HCT116 (cell line): ENCODE measurements around the gene NBDY. TPM values are rescaled to one million over a fixed set of nuclear protein-coding genes. Genes with fewer than 3 reads are reported as not detected.

ENCODE experiments used
- ATAC-seq: fragments of 200-7000 bp; cut with Tn5 transposase; 2 replicates; pipeline ENCODE4 v1.9.1; 2020; ENCODE audit warnings: mild to moderate bottlenecking, moderate library complexity
- BruUV-seq: library from RNA; stranded (reverse); fragments of 400-500 nt; replicated peaks from 2 replicates; lab custom pipeline; 2021; lab: Mats Ljungman, UMichigan
- CTCF ChIA-PET: fragments of 300-600 bp; sonication (Branson Sonifier 250); formaldehyde crosslinking; loops from one replicate; lab custom pipeline; 2021; ENCODE audit warnings: antibody characterized with exemption; lab: Charles Lee
- POLR2A ChIA-PET: fragments of 300-600, 350-600 bp; sonication (Branson Sonifier 250); formaldehyde crosslinking; loops from one replicate; lab custom pipeline; 2021; ENCODE audit warnings: antibody characterized with exemption; lab: Charles Lee
- RAD21 ChIA-PET, 2 experiments: fragments of 300-600 bp; sonication (Branson Sonifier 250); formaldehyde crosslinking; loops; one replicate each; lab custom pipeline; 2023; ENCODE audit warnings: low total read pairs in 2 of 2; ENCODE audit not compliant: uncharacterized antibody in 2 of 2, unreplicated experiment in 2 of 2, low non-redundant PET in 1 of 2; lab: Charles Lee
- DNase-seq: peaks from one replicate; pipeline ENCODE4 v3.0.0-alpha.2; 2010; ENCODE audit warnings: low read depth, low spot score
- H2AFZ ChIP-seq: fragments of 200-600 bp; shearing (Covaris generic), sonication (generic); 2 replicates; pipeline ENCODE4 v1.6.1; 2017; ENCODE audit warnings: low read depth, mixed run types, mixed read lengths, antibody characterized with exemption, low read length; ENCODE audit not compliant: poor library complexity, severe bottlenecking
- H3K27ac ChIP-seq: 2 replicates; pipeline ENCODE4 v1.5.1; 2012; ENCODE audit warnings: low read depth, low read length
- H3K27me3 ChIP-seq: fragments of 200-600 bp; sonication (generic); 2 replicates; pipeline ENCODE4 v1.6.1; 2016; ENCODE audit warnings: mixed run types, low read length, mixed read lengths; ENCODE audit not compliant: insufficient read depth
- H3K36me3 ChIP-seq, 2 experiments: fragments of 200-500 bp in 1 of 2; fragments of 200-600 bp in 1 of 2; sonication (Bioruptor generic) in 1 of 2; sonication (generic) in 1 of 2; 2 replicates each; pipeline versions ENCODE4 v1.5.1 to v1.6.1; 2014 to 2016; ENCODE audit warnings: low read length in 2 of 2, inconsistent platforms in 1 of 2, mixed read lengths in 1 of 2, mixed run types in 1 of 2; ENCODE audit not compliant: insufficient read depth in 2 of 2, control insufficient read depth in 1 of 2
- H3K4me1 ChIP-seq, 2 experiments: fragments of 200-600 bp in 1 of 2; sonication (generic) in 1 of 2; 2 replicates each; pipeline versions ENCODE4 v1.5.1 to v1.6.1; 2012 to 2017; ENCODE audit warnings: low read length in 2 of 2, inconsistent platforms in 1 of 2, mild to moderate bottlenecking in 1 of 2, mixed read lengths in 1 of 2, mixed run types in 1 of 2, moderate library complexity in 1 of 2; ENCODE audit not compliant: insufficient read depth in 2 of 2, control insufficient read depth in 1 of 2
- H3K4me2 ChIP-seq: fragments of 200-600 bp; sonication (generic); 2 replicates; pipeline ENCODE4 v1.6.1; 2017; ENCODE audit warnings: mixed run types, low read length, mixed read lengths
- H3K4me3 ChIP-seq, 2 experiments: fragments of 200-600 bp in 1 of 2; sonication (generic) in 1 of 2; replicated peaks in 1 of 2; 2 replicates each; pipeline ENCODE4 v1.5.1; 2011 to 2016; ENCODE audit warnings: low read length in 2 of 2, control low read depth in 1 of 2, low read depth in 1 of 2, mild to moderate bottlenecking in 1 of 2, mixed read lengths in 1 of 2, mixed run types in 1 of 2
- H3K79me2 ChIP-seq: fragments of 200-600 bp; sonication (generic); 2 replicates; pipeline ENCODE4 v1.6.1; 2017; ENCODE audit warnings: mild to moderate bottlenecking, mixed run types, low read length, moderate library complexity, mixed read lengths; ENCODE audit not compliant: insufficient read depth
- H3K9ac ChIP-seq: fragments of 200-600 bp; sonication (generic); 2 replicates; pipeline ENCODE4 v1.6.1; 2016; ENCODE audit warnings: low read length, mixed read lengths
- H3K9me2 ChIP-seq: fragments of 200-600 bp; sonication (generic), shearing (Covaris generic); 2 replicates; pipeline ENCODE4 v1.6.1; 2017; ENCODE audit warnings: mixed run types, mild to moderate bottlenecking, moderate library complexity; ENCODE audit not compliant: insufficient read depth
- H3K9me3 ChIP-seq, 2 experiments: fragments of 200-500 bp in 1 of 2; fragments of 200-600 bp in 1 of 2; sonication (Bioruptor generic) in 1 of 2; sonication (generic) in 1 of 2; 2 replicates each; pipeline ENCODE4 v1.6.1; 2014 to 2017; ENCODE audit warnings: low read length in 2 of 2, mixed read lengths in 2 of 2, inconsistent platforms in 1 of 2, low read depth in 1 of 2, mild to moderate bottlenecking in 1 of 2, mixed run types in 1 of 2, moderate library complexity in 1 of 2; ENCODE audit not compliant: control insufficient read depth in 1 of 2, insufficient read depth in 1 of 2
- H4K20me1 ChIP-seq: fragments of 200-600 bp; sonication (generic), shearing (Covaris generic); 2 replicates; pipeline ENCODE4 v1.6.1; 2017; ENCODE audit warnings: mixed run types, mild to moderate bottlenecking, moderate library complexity; ENCODE audit not compliant: insufficient read depth
- CTCF ChIP-seq, 3 experiments: fragments of 200-600 bp in 1 of 3; sonication (generic) in 1 of 3; IDR thresholded peaks in 2 of 3; conservative IDR thresholded peaks in 1 of 3; 2 replicates each; pipeline ENCODE4 v1.5.1; 2012 to 2017; ENCODE audit warnings: low read depth in 2 of 3, low read length in 2 of 3, antibody characterized with exemption in 1 of 3, borderline replicate concordance in 1 of 3, control low read depth in 1 of 3, mild to moderate bottlenecking in 1 of 3, mixed read lengths in 1 of 3, mixed run types in 1 of 3, moderate library complexity in 1 of 3; ENCODE audit not compliant: insufficient read depth in 1 of 3
- EGR1 ChIP-seq: IDR thresholded peaks from 2 replicates; pipeline ENCODE4 v1.6.1; 2012; ENCODE audit warnings: low read depth
- MAX ChIP-seq: IDR thresholded peaks from 2 replicates; pipeline ENCODE4 v1.6.1; 2012
- POLR2A ChIP-seq: IDR thresholded peaks from 2 replicates; pipeline ENCODE4 v1.7.0; 2011; ENCODE audit warnings: borderline replicate concordance; ENCODE audit not compliant: insufficient read depth, insufficient read length; ENCODE audit errors: extremely low read depth
- REST ChIP-seq: IDR thresholded peaks from 2 replicates; pipeline ENCODE4 v1.6.1; 2012; ENCODE audit warnings: low read depth
- SP1 ChIP-seq: IDR thresholded peaks from 2 replicates; pipeline ENCODE4 v1.6.1; 2012; ENCODE audit warnings: low read depth
- YY1 ChIP-seq: IDR thresholded peaks from 2 replicates; pipeline ENCODE4 v1.6.1; 2011; ENCODE audit warnings: low read length, low read depth, moderate library complexity, mild to moderate bottlenecking; ENCODE audit not compliant: insufficient replicate concordance; ENCODE audit errors: extremely low read depth
- ZBTB33 ChIP-seq: IDR thresholded peaks from 2 replicates; pipeline ENCODE4 v1.6.1; 2011; ENCODE audit warnings: mild to moderate bottlenecking, low read length, moderate library complexity; ENCODE audit not compliant: insufficient replicate concordance; ENCODE audit errors: extremely low read depth
- ZNF274 ChIP-seq: fragments of 200-500 bp; sonication (Bioruptor generic); IDR thresholded peaks from 2 replicates; pipeline ENCODE4 v1.6.1; 2014; ENCODE audit warnings: mild to moderate bottlenecking, low read depth, low read length, inconsistent platforms
- intact Hi-C: fragments of 100-400 bp; cut with micrococcal nuclease; formaldehyde crosslinking; loops from 2 replicates; pipeline ENCODE4 v1.10.0; 2022
- total RNA-seq: library from RNA; stranded (reverse); gene quantifications from one replicate; pipeline ENCODE4 v1.2.1, GENCODE V29; 2021; ENCODE audit not compliant: unreplicated experiment

NBDY gene
- total RNA-seq, 1 experiment from 2014 or later = 65.6 TPM

- H3K36me3 ChIP-seq = 0 out of 4 replicates have a peak, but pooled peaks cover 0 to 3% of the 10 kb centered on the region in 2 experiments
- no peaks in the 10 kb centered on the region for H3K9me2 ChIP-seq
- H2AFZ ChIP-seq = no peak overlapping the region
- BruUV-seq = no TSS peak
- ChIA-PET RAD21 (no interaction called here), CTCF (no interaction called here), POLR2A (no interaction called here)
- H3K4me3 ChIP-seq = no peak overlapping the region
- H3K4me1 ChIP-seq = peaks cover 0 to 7% of the 10 kb centered on the region in 2 experiments; a peak in 1 of 4 replicates
- no peaks in the 10 kb centered on the region for H4K20me1 ChIP-seq
- H3K79me2 ChIP-seq = peaks cover 58% of the 10 kb centered on the region
- no peak for ATAC-seq
- DNase-seq = no peak
- no peak overlapping the region for H3K27ac ChIP-seq
- intact Hi-C loops = no loop called here
- H3K9me3 ChIP-seq = no peaks in the 10 kb centered on the region
- TF ChIP-seq ZNF274 = no peak
- TF ChIP-seq POLR2A = no peak
- TF ChIP-seq CTCF (IDR thresholded peaks at IDR 0.05 in 2 of 3, conservative IDR thresholded peaks at IDR 0.05 in 1 of 3; ENCODE audit: borderline replicate concordance in 1 of 3, insufficient read depth in 1 of 3, low read depth in 2 of 3, low read length in 2 of 3) = no peak
- no peak for TF ChIP-seq MAX
- H3K4me2 ChIP-seq = no peak overlapping the region
- H3K9ac ChIP-seq = no peak overlapping the region
- no peaks in the 10 kb centered on the region for H3K27me3 ChIP-seq
These were observed 9.6 kb downstream of the NBDY start for GRCh38 chrX:56738670-56739069.

- ChIA-PET RAD21 (no interaction called here), CTCF (no interaction called here), POLR2A (no interaction called here)
- Histone ChIP-seq H3K4me1 (peaks cover 6 to 11% of the 10 kb centered on the region in 2 experiments), H3K27me3 (no peaks in the 10 kb centered on the region), H3K79me2 (peaks cover 55% of the 10 kb centered on the region), H3K27ac (no peak overlapping the region), H3K9ac (no peak overlapping the region), H3K9me3 (no peaks in the 10 kb centered on the region), H2AFZ (no peak overlapping the region), H3K9me2 (no peaks in the 10 kb centered on the region), H3K4me3 (no peak overlapping the region), H3K36me3 (no peaks in the 10 kb centered on the region), H4K20me1 (no peaks in the 10 kb centered on the region), H3K4me2 (peak overlapping the region; percentile 47)
- intact Hi-C loops = no loop called here
- BruUV-seq = no TSS peak
- no peak for ATAC-seq
- peak; percentile 50 for DNase-seq
- no peak for TF ChIP-seq YY1
- no peak for TF ChIP-seq EGR1
- TF ChIP-seq REST = no peak
- TF ChIP-seq SP1 = peak; percentile 55
- TF ChIP-seq ZBTB33 = no peak
These were observed 16.0 kb downstream of the NBDY start for GRCh38 chrX:56744996-56745395.
